ENCODE data around the gene INTS11. TPM values are rescaled to one million over a fixed set of nuclear protein-coding genes. Genes with fewer than 3 reads are reported as not detected.

Gene INTS11
- total RNA-seq, 2 donors from 2014 or later = 97.3 to 178 TPM

- no peaks in the 10 kb centered on the region for H3K9me3 ChIP-seq
- intact Hi-C loops (cut with DNase I) = no loop called here
- peaks cover 0 to 6% of the 10 kb centered on the region in 2 donors for H3K36me3 ChIP-seq
- H3K4me3 ChIP-seq = no peak overlapping the region
- no peaks in the 10 kb centered on the region for H3K27me3 ChIP-seq (replicated peaks; ENCODE audit: insufficient read depth)
- no peak overlapping the region for H3K27ac ChIP-seq
- 74% methylated on average over 16 of the region's 23 CpGs for WGBS
- no peak for DNase-seq (ENCODE audit: low spot score)
- no peak for TF ChIP-seq CTCF (IDR thresholded peaks at IDR 0.05)
- no peak for TF ChIP-seq POLR2A (IDR thresholded peaks at IDR 0.05)
- H3K4me1 ChIP-seq (replicated peaks) = peaks cover 17% of the 10 kb centered on the region
Observed at GRCh38 chr1:1320666-1321448, 3.6 kb downstream of the INTS11 start.

DNA sequence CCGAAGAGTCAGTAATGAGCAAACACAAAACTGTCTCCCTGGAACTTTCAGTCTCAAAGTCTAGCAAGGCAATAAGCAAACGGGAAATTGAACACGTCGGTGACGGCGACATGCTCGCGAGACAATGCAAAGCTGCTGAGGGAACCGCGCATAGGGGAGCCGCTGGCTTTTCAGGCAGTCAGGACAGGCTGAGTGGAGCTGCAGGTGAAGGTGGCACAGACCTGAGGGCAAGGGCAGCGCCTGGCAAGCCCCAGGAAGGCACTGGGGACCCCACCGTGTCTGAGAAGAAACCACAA, 4.9 kb downstream of the INTS11 start:
- H3K36me3 ChIP-seq = peaks cover 0 to 6% of the 10 kb centered on the region in 2 donors
- intact Hi-C loops (cut with DNase I) = no loop called here
- no peaks in the 10 kb centered on the region for H3K27me3 ChIP-seq (replicated peaks; ENCODE audit: insufficient read depth)
- no peak overlapping the region for H3K27ac ChIP-seq
- no peak for DNase-seq (ENCODE audit: low spot score)
- H3K4me3 ChIP-seq = no peak overlapping the region
- no peak for TF ChIP-seq CTCF (IDR thresholded peaks at IDR 0.05)
- TF ChIP-seq POLR2A (IDR thresholded peaks at IDR 0.05) = no peak
- TF ChIP-seq POLR2AphosphoS5 (IDR thresholded peaks at IDR 0.05) = no peak
- peaks cover 12% of the 10 kb centered on the region for H3K4me1 ChIP-seq (replicated peaks)
- 88% methylated on average over 13 of the region's 13 CpGs for WGBS
- no peaks in the 10 kb centered on the region for H3K9me3 ChIP-seq

- peaks cover 0 to 11% of the 10 kb centered on the region in 2 donors for H3K36me3 ChIP-seq
- H3K4me1 ChIP-seq (replicated peaks) = peaks cover 12% of the 10 kb centered on the region
- H3K4me3 ChIP-seq = no peak overlapping the region
- WGBS = 90% methylated on average over 36 of the region's 36 CpGs
- TF ChIP-seq CTCF (IDR thresholded peaks at IDR 0.05) (no peak), POLR2AphosphoS5 (IDR thresholded peaks at IDR 0.05) (no peak)
- no peak for DNase-seq (ENCODE audit: low spot score)
- no peaks in the 10 kb centered on the region for H3K9me3 ChIP-seq
- intact Hi-C loops (cut with DNase I) = no loop called here
- peak overlapping the region; percentile 26 to 73 for H3K27ac ChIP-seq
- no peaks in the 10 kb centered on the region for H3K27me3 ChIP-seq (replicated peaks; ENCODE audit: insufficient read depth)
Observed at GRCh38 chr1:1318777-1319645, 5.4 kb downstream of the INTS11 start.

GRCh38 chr1:1318131-1318652, 6.3 kb downstream of the INTS11 start:
- 30% methylated on average over 9 of the region's 9 CpGs for WGBS
- TF ChIP-seq CTCF (IDR thresholded peaks at IDR 0.05) (no peak), POLR2AphosphoS5 (IDR thresholded peaks at IDR 0.05) (peak; percentile 93)
- DNase-seq (ENCODE audit: low spot score) = peak; percentile 86
- no peak overlapping the region for H3K4me3 ChIP-seq
- peaks cover 0 to 19% of the 10 kb centered on the region in 2 donors for H3K36me3 ChIP-seq
- H3K27me3 ChIP-seq (replicated peaks; ENCODE audit: insufficient read depth) = no peaks in the 10 kb centered on the region
- H3K27ac ChIP-seq = peak overlapping the region; percentile 57 to 73
- H3K4me1 ChIP-seq (replicated peaks) = peaks cover 12% of the 10 kb centered on the region
- intact Hi-C loops (cut with DNase I) = no loop called here
- no peaks in the 10 kb centered on the region for H3K9me3 ChIP-seq

All from prostate gland (tissue), 2 donors.